ENCODE results near the gene PDLIM5.

The PDLIM5 gene

DNA sequence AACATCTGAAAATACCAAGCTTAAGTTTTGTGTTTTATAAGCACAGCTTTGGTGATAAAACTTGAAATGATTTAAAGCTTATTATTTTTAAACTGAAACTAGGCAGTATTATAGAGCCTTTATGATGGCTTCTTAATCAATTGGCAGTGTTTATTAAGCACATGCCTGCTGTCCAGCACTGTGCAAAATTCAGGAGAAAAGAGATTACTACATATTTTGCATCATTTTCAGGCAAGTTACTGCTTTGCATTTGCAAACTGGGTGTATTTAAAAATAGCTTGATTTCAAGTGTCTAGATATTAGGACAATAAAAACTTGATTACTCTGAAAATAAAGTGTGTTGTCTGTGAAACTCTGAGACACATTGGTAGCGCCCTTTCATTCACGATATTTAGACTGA lies 126.5 kb downstream of the PDLIM5 start:
- Histone ChIP-seq H3K9me3 (ENCODE audit: control insufficient read depth, low read length) (no peaks in the 10 kb centered on the region), H3K4me1 (no peaks in the 10 kb centered on the region), H3K27ac (no peak overlapping the region), H3K27me3 (ENCODE audit: control insufficient read depth, insufficient read depth, low read length) (no peaks in the 10 kb centered on the region), H3K4me3 (ENCODE audit: low read depth, low read length) (no peak overlapping the region), H2AFZ (no peak overlapping the region), H3K4me2 (ENCODE audit: low read length) (no peak overlapping the region), H3K36me3 (ENCODE audit: control insufficient read depth, insufficient read depth, low read length) (no peaks in the 10 kb centered on the region), H3K79me2 (no peaks in the 10 kb centered on the region), H3K9ac (no peak overlapping the region)
- no peak for TF ChIP-seq CTCF (IDR thresholded peaks at IDR 0.05)

GRCh38 chr4:94581766-94582165 lies 130.0 kb downstream of the PDLIM5 start:
- H3K36me3 ChIP-seq (ENCODE audit: control insufficient read depth, insufficient read depth, low read length) = no peaks in the 10 kb centered on the region
- H3K79me2 ChIP-seq = no peaks in the 10 kb centered on the region
- no peaks in the 10 kb centered on the region for H3K4me1 ChIP-seq
- no peak overlapping the region for H3K9ac ChIP-seq
- H3K9me3 ChIP-seq (ENCODE audit: control insufficient read depth, low read length) = no peaks in the 10 kb centered on the region
- H2AFZ ChIP-seq = no peak overlapping the region
- no peak for TF ChIP-seq CTCF (IDR thresholded peaks at IDR 0.05)
- H3K4me2 ChIP-seq (ENCODE audit: low read length) = no peak overlapping the region
- no peak overlapping the region for H3K4me3 ChIP-seq (ENCODE audit: low read depth, low read length)
- H3K27ac ChIP-seq = no peak overlapping the region
- no peaks in the 10 kb centered on the region for H3K27me3 ChIP-seq (ENCODE audit: control insufficient read depth, insufficient read depth, low read length)

- no peaks in the 10 kb centered on the region for H3K36me3 ChIP-seq (ENCODE audit: control insufficient read depth, insufficient read depth, low read length)
- H3K27ac ChIP-seq = no peak overlapping the region
- no peaks in the 10 kb centered on the region for H3K4me1 ChIP-seq
- H3K4me3 ChIP-seq (ENCODE audit: low read depth, low read length) = no peak overlapping the region
- no peak overlapping the region for H3K4me2 ChIP-seq (ENCODE audit: low read length)
- H2AFZ ChIP-seq = no peak overlapping the region
- no peak for TF ChIP-seq CTCF (IDR thresholded peaks at IDR 0.05)
- no peaks in the 10 kb centered on the region for H3K79me2 ChIP-seq
- H3K27me3 ChIP-seq (ENCODE audit: control insufficient read depth, insufficient read depth, low read length) = no peaks in the 10 kb centered on the region
- H3K9me3 ChIP-seq (ENCODE audit: control insufficient read depth, low read length) = no peaks in the 10 kb centered on the region
- H3K9ac ChIP-seq = no peak overlapping the region
Observed at GRCh38 chr4:94582517-94582916, 130.8 kb downstream of the PDLIM5 start.

GRCh38 chr4:94583914-94584641 lies 132.3 kb downstream of the PDLIM5 start:
- TF ChIP-seq CTCF (IDR thresholded peaks at IDR 0.05) = no peak
- H3K27ac ChIP-seq = no peak overlapping the region

More at GRCh38 chr4:94583914-94584641, 132.3 kb downstream of the PDLIM5 start:
- Histone ChIP-seq H3K36me3 (ENCODE audit: control insufficient read depth, insufficient read depth, low read length) (no peaks in the 10 kb centered on the region), H3K27me3 (ENCODE audit: control insufficient read depth, insufficient read depth, low read length) (no peaks in the 10 kb centered on the region), H3K9ac (no peak overlapping the region), H3K4me1 (no peaks in the 10 kb centered on the region), H3K4me2 (ENCODE audit: low read length) (no peak overlapping the region), H2AFZ (no peak overlapping the region), H3K79me2 (no peaks in the 10 kb centered on the region), H3K4me3 (ENCODE audit: low read depth, low read length) (no peak overlapping the region), H3K9me3 (ENCODE audit: control insufficient read depth, low read length) (no peaks in the 10 kb centered on the region)

Measured in parathyroid adenoma (tissue), 2 donors.